ENCODE data around the gene KIAA1586.

DNA sequence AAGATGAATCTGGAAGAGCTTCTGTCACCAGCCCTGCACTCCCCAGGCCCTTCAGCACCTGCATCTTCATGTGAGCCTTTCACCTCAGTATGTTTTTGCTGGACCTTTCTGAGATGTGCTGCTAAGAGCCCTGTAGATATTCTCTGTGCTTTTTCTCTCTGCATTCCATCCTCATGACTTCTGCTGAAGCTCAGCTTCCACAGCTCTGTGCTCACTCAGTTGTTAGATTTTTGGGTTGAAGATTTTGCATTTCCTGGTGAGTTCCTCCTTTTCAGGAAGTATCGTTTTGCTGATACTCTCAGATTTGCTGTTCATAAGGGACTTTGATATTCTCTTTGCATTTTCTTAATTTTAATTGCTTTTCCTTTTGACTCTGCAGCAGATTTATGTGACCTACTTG is 18.3 kb downstream of the KIAA1586 start:
- TF ChIP-seq, protein P1, sequence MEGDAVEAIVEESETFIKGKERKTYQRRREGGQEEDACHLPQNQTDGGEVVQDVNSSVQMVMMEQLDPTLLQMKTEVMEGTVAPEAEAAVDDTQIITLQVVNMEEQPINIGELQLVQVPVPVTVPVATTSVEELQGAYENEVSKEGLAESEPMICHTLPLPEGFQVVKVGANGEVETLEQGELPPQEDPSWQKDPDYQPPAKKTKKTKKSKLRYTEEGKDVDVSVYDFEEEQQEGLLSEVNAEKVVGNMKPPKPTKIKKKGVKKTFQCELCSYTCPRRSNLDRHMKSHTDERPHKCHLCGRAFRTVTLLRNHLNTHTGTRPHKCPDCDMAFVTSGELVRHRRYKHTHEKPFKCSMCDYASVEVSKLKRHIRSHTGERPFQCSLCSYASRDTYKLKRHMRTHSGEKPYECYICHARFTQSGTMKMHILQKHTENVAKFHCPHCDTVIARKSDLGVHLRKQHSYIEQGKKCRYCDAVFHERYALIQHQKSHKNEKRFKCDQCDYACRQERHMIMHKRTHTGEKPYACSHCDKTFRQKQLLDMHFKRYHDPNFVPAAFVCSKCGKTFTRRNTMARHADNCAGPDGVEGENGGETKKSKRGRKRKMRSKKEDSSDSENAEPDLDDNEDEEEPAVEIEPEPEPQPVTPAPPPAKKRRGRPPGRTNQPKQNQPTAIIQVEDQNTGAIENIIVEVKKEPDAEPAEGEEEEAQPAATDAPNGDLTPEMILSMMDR (IDR thresholded peaks at IDR 0.05; ENCODE audit: low read depth, low read length, poor library complexity, severe bottlenecking), result no peak
- TF ChIP-seq EZH2phosphoT487 (IDR thresholded peaks at IDR 0.05; ENCODE audit: borderline replicate concordance, low read length), result no peak
